AG08396 (cell line): ENCODE data around the gene ACP7.
"Not testable (repeated sequence)": the region's sequence is repeated elsewhere in the genome, so short reads cannot be mapped to it uniquely, and the experiment has no call there.

Source experiments
- DNase-seq: peaks from one replicate; pipeline ENCODE4 v3.0.0; 2012; ENCODE audit warnings: low spot score, mixed read lengths

Gene ACP7, protein sequence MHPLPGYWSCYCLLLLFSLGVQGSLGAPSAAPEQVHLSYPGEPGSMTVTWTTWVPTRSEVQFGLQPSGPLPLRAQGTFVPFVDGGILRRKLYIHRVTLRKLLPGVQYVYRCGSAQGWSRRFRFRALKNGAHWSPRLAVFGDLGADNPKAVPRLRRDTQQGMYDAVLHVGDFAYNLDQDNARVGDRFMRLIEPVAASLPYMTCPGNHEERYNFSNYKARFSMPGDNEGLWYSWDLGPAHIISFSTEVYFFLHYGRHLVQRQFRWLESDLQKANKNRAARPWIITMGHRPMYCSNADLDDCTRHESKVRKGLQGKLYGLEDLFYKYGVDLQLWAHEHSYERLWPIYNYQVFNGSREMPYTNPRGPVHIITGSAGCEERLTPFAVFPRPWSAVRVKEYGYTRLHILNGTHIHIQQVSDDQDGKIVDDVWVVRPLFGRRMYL

DNA sequence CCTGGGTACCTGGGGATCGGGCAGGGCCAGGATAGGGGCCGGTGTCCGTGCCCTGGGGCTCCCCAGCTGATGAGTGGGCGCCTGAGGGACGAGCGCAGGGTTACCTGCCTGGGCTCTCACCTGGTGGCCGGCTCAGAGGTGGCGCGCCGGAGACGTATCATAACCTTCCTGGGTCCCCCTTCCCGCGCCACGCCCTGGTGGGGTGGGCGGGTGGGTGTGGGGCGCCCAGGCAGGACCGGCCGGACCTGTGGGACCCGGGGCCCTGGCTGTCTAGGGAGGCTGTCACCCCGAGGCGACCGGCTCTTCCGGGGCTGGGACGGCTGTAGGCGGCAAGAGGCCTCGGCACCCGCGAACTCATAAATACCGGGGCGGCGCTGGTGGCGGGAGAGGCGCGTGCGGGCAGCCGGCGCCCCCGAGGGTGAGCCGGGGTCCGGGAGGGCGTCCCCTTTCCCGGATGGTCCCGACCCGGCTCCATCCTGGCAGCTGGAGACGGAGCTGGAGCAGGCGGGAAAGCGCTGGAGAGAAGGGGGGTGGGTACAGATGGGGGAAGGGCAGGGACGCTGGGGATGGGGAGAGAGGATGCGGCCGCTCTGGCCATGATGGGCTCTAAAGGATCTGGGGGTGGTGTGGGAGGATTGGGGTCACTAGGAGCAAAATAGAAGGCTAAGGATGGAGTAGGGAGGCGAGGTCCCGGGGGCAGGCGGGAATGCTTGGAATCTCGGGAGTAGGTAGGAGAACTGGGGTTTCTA lies at the start of gene ACP7:
Gene ACP7, plus strand, starts transcription at position 386 of the 749 bp plus-strand sequence. CDS start 902 bp downstream, outside the sequence.
- no peak for DNase-seq

DNA sequence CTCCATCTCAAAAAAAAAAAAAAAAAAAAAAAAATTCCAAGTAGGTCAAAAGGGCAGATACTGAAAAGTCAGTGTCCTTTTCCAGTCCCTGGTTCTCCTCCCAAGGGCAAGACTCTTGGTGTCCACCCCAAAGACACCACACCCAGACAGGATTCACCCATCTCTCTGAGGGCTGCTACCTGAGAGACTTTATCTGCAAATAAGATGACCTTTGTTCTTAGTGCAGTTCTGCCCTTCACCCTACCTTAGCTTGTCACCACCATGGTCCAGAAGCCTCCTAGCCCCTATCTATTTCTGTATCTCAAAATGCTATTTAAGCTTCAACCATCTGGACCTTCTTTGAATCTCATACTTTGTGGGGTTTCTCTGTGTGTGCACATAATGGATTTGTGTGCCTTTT lies 47.6 kb upstream of the ACP7 start:
- no peak for DNase-seq

DNA sequence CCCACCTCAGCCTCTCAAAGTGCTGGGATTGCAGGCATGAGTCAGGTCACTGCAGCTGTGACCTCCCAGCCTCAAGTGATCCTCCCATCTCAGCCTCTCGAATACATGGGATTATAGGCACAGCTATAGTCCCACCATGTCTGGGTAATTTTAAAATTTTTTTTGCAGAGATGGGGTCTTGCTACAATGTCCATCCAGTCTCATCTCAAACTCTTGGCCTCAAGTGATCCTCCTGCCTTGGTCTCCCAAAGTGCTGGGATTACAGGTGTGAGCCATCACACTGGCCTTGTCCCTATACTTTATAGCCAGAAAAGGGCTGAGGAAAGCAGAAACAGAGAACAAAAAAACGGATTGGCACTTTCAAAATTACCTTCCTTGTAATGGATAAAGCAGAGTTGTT lies 47.0 kb upstream of the ACP7 start:
- DNase-seq = no peak

DNA sequence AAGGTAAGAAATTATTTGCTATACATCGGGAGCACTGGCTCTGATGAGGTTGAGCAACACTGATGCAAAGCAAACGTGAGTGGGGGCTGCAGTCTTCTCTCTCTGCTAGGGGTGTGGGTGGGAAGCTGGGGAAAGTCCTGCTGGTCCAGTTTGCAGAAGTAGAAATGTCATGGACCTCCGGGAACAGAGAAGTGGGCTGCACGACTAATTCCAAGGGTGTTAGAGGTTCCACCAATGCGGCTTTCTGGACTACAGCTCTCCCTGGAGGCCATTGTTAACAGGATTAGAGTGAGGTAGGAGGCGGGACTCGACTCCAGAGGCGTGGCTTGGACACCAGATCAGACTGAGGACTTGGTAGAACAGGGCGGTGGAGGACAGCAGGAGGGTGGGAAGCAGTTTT lies 46.1 kb upstream of the ACP7 start:
- DNase-seq = peak; percentile 64

DNA sequence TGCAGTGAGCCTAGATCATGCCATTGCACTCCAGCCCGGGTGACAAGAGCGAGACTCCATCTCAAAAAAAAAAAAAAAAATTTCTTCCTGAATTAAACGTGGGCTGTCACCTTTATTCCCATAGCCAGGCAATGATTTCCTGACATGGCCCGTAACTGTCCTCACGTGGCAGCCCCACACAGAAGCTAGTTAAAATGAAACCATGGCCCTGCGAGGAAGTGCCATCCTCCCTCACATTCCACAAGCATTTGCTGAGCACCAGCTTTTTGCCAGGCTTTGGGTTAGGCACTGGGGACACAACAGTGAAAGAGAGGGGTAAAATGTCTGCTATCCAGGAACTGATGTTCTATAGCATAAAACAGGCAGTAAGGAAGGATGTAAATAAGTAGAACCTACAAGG lies 38.7 kb upstream of the ACP7 start:
- no peak for DNase-seq

DNA sequence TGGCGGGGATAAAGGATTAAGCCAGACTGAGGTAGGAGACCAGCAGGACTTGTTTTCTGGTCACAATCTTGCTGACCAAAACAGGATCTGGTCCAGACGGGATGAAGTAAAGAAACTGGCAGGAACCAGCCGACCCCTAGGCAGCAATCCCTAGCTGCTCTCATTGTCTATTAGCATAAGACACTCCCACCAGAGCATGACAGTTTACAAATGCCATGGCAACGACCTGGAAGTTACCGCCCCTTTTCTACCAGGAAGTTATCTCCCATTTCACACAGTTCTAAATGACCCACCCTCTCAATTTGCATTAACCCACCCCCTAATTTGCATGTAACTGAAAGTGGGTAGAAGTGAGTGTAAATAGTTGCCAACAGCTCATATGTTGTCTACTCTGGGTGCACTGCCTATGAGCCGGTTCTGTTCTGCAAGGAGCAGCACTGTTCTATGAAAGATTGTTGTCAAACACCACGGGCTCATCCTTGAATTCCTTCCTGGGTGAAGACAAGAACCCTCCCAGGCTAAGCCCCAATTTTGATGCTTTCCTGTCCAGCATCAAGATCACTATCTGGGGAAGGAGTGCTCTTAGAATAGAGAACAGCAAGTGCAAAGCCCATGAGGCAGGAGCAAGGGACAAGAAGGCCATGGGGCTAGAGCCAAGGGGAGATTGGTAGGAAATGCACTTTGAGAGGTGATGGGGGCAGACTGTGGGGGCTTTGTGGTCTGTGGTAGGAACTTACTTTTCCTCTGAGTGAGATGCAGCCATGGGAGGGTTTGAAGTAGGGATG lies 37.9 kb upstream of the ACP7 start:
- DNase-seq = no peak

DNA sequence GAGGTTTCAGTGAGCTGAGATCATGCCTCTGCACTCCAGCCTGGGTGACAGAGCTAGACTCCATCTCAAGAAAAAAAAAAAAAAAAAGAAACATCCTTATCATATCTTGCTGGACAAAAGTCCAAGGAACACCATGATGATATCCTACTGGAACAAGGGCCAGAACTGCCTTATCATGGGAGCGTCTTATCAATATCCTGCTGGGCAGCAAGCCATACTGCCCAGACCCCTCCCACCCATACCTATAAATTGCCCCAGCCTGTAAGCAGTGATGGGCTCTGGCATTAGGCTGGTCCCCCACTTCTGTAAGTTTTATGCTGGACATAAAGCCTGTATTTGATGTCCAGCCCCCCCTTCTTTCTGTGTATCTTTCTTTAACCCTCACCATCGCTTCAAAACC lies 37.1 kb upstream of the ACP7 start:
- no peak for DNase-seq

DNA sequence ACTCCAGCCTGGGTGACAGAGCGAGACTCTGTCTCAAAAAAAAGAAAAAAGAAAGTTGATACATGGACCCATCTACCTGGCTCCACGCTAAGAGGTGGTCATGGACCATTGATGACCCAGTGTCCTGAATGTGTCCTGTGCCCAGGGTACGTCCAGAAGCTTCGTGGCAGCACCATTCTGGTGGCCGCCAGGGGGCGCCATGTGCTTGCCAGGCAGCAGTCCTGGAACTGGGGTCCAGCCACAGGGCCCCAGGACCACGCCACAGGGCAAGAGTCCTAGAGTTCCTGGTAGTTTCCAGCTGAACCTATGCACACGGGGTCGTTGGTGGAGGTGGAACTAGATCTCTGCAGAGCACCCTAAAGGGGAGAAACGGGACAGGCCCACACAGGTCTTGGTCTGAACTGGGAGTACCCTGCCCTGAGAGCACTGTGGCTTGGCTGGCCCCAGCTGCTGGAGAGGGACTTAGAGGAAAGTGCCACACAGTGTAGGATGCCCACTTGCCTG lies 31.9 kb upstream of the ACP7 start:
- DNase-seq = peak; percentile 50

DNA sequence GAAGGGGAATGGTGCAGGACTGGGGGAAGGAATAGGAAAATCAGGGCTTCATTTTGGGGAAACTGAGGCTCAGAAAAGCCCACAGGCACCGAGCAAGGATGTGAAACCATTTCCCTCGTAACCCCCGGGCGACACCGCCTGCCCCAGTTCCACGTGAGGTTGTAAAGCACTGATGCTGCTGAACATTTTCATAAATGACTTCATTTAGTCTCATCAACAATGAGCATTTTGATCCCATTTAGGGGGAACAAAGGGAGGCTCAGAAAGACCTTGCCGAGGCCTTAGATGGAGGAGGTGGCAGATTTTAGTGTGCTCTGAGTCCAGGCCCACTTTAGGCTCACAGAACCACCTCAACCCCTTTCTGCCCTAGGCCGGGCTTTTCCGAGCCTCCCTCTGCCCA lies 31.3 kb upstream of the ACP7 start:
- no peak for DNase-seq

DNA sequence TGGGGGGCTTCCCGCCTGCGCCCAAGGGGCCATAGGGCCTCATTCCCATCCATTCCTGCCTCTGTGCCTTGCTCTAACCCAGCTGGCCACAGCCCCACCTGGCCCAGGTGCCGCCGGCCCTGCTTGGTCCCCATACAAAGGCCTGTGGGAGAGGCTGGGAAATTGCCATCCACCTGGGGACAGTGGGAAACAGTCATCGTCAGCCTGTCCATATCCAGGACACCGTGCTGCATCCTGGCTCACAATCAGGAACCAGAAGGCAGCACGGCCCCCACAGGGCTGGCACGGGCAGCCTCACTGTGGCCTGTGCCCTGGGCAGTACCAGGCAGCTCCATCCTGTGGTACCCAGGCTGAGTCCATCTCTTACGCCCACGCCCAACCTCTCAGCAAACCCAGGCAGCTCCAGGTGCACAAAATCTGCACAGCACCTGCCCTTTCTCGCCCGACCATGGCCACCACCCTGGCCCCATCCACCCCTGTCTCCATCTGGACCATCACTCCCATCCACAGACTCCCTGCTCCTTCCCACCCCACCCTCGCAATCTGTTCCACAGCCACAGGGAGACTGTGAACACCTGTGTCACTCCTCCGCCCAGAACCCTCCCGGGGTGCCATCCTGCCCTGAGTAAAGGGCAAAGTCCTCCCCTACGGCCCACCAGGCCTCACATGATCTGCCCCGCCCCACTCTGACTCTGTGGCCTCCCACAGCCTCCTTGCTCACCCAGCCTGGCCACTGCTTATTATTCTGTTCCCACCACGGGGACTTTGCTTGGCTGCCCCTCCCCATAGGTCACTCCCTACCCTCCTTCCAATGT lies 30.7 kb upstream of the ACP7 start:
- DNase-seq = no peak

DNA sequence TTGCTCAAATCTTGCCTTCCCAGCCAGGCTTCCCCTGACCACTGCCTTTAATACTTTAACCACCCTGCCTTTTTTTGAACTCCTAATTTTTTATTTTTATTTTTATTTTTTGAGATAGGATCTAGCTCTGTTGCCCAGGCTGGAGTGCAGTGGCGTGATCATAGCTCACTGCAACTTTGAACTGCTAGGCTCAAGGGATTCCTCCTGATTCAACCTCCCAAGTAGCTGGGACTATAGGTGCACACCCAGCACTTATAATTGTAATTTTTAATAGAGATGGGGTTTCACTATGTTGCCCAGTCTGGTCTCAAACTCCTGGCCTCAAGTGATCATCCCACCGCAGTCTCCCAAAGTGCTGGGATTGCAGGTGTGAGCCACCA lies 30.1 kb upstream of the ACP7 start:
- no peak for DNase-seq

DNA sequence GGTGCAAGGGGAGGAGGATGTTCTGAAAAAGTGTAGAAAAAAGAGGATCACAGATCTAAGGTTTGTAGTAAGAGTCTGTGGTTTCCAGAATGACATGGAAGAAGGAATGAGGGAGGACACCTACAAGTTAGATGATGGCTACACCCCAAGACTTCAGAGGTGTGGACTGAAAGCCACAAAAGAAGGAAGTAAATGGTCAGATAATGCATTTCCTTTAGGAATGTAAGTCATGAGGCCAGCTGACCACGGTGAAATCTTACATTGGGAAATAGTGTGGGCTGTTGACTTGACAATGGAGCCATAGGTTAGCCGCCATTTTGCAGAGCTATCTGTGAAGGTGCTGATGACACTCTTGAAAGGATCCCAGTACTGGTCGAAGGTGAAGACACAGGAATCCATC lies 26.6 kb upstream of the ACP7 start:
- DNase-seq = no peak

DNA sequence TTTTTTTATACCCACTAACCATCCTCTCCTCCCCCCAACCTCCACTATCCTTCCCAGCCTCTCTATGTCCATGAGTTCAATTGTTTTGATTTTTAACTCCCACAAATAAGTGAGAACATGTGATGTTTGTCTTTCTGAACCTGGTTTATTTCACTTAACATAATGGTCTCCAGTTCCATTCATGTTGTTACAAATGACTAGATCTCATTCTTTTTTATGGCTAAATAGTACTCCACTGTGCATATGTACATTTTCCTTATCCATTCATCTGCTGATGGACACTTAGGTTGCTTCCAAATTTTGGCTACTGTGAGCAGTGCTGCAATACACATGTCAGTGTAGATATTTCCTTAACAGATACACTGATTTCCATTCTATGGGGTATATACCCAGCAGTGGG lies 24.9 kb upstream of the ACP7 start:
- DNase-seq = no peak

DNA sequence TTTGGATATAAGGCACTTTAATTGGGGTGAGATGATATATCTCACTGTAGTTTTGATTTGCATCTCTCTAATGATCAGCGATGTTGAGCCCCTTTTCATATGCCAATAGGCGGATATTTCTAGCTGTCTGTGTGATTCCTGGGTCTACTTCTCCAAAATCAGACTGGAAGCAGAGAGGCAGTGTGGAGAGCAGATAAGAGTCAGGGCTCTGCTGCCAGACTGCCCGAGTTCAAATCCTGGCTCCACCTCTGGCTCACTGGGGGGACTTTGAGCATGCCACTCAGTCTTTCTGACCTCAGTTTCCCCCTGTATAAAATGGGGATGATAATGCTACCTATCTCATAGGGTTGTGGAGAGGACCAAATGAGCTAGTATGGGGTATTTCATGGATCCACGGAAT lies 24.0 kb upstream of the ACP7 start:
- DNase-seq = no peak

DNA sequence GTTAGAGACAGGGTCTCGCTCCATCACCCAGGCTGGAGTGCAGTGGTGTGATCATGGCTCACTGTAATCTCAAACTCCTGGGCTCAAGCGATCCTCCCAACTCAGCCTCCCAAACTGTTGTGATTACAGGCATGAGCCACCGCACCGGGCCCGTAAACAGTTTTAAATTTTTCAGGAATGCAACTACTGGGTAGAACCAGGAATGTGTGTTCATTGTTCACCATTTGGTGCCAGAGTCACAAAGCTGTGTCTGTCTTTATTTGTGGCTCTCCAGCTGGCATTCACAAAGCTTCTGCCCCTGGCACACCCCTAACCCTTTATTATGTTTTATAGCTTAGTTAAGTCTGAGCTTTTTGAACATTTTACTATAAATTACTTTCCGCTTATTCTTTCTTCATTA lies 19.8 kb upstream of the ACP7 start:
- DNase-seq = no peak

DNA sequence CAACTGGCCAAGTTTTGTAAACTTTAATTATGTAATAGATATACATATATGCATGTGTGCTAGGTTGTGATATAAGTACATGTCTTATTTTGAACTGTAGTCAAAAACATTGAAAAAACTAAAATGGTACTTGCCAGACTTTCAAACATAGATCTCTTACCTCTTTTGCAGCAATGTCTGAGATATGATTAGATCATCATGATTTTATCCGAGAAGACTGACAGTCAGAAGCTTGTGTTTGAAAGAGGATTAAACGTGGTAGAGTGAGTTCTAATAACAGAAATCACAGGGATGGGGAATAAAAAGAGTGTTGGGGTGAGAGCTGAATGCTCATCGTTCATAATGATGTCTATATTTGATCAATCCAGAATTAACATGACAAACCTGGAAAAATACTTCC lies 18.2 kb upstream of the ACP7 start:
- no peak for DNase-seq

DNA sequence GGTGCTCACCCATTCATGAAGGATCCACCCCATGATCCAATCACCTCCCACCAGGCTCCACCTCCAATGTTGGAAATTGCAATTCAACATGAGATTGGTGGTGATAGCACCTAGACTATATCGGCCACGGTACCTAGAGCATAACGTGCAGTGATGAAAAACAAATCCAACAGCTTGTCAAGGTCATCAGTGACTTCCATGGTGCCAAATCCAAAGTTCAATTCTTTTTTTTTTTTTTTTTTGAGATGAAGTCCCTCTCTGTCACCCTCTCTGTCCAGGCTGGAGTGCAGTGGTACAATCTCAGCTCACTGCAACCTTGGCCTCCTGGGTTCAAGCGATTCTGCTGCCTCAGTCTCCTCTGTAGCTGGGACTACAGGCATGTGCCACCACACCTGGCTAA lies 17.1 kb upstream of the ACP7 start:
- no peak for DNase-seq

DNA sequence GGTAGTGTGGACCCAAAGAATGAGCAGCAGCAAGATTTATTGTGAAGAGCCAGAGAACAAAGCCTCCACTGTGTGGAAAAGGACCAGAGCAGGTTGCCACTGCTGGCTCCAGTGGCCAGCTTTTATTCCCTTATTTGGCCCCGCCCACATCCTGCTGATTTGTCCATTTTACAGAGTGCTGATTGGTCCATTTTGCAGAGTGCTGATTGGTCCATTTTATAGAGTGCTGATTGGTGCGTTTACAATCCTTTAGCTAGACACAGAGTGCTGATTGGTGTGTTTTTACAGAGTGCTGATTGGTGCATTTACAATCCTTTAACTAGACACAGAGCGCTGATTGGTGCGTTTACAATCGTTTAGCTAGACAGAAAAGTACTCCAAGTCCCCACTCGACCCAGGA lies 15.9 kb upstream of the ACP7 start:
- not testable (repeated sequence) for DNase-seq

DNA sequence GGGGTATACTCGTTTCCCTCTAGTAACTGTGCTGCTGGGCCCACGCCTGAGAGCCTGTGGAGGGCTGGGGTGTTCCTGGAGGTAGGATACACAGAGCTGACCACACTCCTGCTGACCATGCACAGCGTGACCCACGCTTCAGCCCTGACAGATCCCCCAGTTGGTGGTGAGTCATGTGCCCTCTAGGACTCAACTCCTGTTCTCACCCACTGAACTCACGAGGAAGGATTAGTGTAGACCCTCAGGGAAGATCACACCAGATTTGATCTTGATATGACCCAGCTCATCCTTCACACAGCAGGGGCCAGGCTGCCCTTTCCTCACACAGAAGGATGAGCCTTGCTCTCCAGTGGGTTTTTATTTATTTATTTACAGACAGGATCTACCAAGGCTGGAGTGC lies 13.3 kb upstream of the ACP7 start:
- no peak for DNase-seq

DNA sequence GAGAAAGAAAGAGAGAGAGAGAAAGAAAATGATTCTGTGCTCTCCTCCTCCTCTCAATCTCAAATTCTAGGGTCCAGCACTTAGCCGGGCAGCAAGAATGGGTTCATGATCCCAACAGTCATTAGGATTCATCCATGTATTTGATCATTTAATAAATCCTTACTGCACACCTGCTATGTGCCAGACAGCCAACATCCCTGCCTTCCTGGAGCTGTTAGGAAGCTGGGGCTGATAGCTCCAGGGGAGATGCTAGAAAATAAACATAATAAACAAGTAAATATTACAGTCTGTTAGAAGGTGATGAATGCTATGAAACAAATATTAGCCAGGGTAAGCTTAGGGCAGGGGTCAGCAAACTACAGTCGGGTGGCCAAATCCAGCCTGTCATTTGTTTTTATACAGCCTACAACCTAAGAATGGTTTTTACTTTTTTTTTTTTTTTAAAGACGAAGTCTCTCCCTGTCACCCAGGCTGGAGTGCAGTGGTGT lies 9.9 kb upstream of the ACP7 start:
- no peak for DNase-seq

DNA sequence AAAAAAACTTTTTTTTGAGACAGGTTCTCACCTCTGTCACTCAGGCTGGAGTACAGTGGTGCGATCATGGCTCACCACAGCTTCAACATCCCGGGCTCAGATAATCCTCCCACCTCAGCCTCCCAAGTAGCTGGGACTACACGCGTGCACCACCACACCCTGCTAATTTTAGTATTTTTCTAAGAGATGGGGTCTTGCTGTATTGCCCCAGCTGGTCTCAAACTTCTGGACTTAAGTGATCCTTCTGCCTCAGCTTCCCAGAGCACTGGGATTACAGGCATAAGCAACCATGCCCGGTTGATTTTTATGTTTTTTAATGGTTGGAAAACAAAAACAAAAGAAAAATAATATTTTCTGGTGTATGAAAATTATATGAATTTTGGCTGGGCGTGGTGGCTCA lies 9.2 kb upstream of the ACP7 start:
- DNase-seq = no peak

DNA sequence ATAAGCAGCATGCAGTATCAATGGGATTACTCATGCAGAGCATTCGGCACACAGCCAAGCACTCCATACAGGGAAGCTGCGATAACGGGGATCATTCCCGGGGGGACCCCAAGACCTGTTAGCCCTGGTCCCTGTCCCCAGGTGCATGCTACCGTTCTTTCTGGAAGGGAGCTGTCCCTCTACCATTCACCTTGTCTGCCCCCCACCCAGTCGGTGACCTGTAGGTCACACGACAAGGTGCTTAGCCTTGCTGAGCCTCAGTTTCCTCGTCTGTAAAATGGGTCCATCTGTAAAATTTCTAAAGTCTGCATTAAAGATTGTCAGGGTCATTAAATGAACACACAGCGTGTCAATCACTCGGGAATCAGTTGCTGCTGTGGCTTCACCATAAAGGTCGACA lies 6.8 kb upstream of the ACP7 start:
- DNase-seq = no peak
